MCF 10A (cell line): ENCODE data around the gene ATP8B3. TPM values are rescaled to one million over a fixed set of nuclear protein-coding genes. Genes with fewer than 3 reads are reported as not detected.

Experiments used
- BruUV-seq: library from RNA; stranded (reverse); fragments of 400-500 nt; replicated peaks from 2 replicates; lab custom pipeline; 2021; lab: Mats Ljungman, UMichigan
- CTCF ChIA-PET: fragments of 300-600 bp; sonication (Branson Sonifier 250); formaldehyde crosslinking; extraction: SDS; loops from one replicate; lab custom pipeline; 2021; ENCODE audit warnings: antibody characterized with exemption, inconsistent platforms; lab: Yijun Ruan, JAX
- POLR2A ChIA-PET: fragments of 300-600, 350-650 bp; sonication (Branson Sonifier 250); formaldehyde crosslinking; extraction: SDS; loops from one replicate; lab custom pipeline; 2020; ENCODE audit warnings: antibody characterized with exemption, inconsistent platforms; lab: Yijun Ruan, JAX
- DNase-seq: peaks from one replicate; pipeline ENCODE4 v3.0.0-alpha.2; 2018; ENCODE audit not compliant: unreplicated experiment
- H3K27ac Mint-ChIP-seq: one replicate; pipeline ENCODE4 v1.8.0; 2022; ENCODE audit warnings: mild to moderate bottlenecking, low read depth, mixed read lengths; ENCODE audit not compliant: unreplicated experiment
- H3K27me3 Mint-ChIP-seq: one replicate; pipeline ENCODE4 v1.8.0; 2022; ENCODE audit warnings: mixed read lengths; ENCODE audit not compliant: insufficient read depth, unreplicated experiment
- H3K36me3 Mint-ChIP-seq: one replicate; pipeline ENCODE4 v1.8.0; 2022; ENCODE audit warnings: mild to moderate bottlenecking, moderate library complexity, mixed read lengths; ENCODE audit not compliant: insufficient read depth, unreplicated experiment
- H3K4me1 Mint-ChIP-seq: one replicate; pipeline ENCODE4 v1.8.0; 2022; ENCODE audit warnings: mixed read lengths; ENCODE audit not compliant: insufficient read depth, unreplicated experiment
- H3K4me3 Mint-ChIP-seq: one replicate; pipeline ENCODE4 v1.8.0; 2022; ENCODE audit warnings: mild to moderate bottlenecking, moderate library complexity, mixed read lengths; ENCODE audit not compliant: unreplicated experiment
- H3K9me3 Mint-ChIP-seq: one replicate; pipeline ENCODE4 v1.8.0; 2022; ENCODE audit warnings: mixed read lengths; ENCODE audit not compliant: unreplicated experiment
- intact Hi-C: fragments of 100-400 bp; cut with micrococcal nuclease; formaldehyde crosslinking; loops from 2 replicates; pipeline ENCODE4 v1.14.1; 2022
- total RNA-seq: library from RNA; stranded (reverse); gene quantifications from 2 replicates; pipeline ENCODE4 v1.2.3, GENCODE V29; 2022
- TF ChIP-seq, protein P1 (sequence below): fragments of 200-600 bp; IDR thresholded peaks from one replicate; pipeline ENCODE4 v1.8.0; 2022; ENCODE audit warnings: antibody characterized with exemption, mild to moderate bottlenecking; ENCODE audit not compliant: unreplicated experiment

The ATP8B3 gene
- total RNA-seq, 1 experiment from 2014 or later = 9.3 TPM

DNA sequence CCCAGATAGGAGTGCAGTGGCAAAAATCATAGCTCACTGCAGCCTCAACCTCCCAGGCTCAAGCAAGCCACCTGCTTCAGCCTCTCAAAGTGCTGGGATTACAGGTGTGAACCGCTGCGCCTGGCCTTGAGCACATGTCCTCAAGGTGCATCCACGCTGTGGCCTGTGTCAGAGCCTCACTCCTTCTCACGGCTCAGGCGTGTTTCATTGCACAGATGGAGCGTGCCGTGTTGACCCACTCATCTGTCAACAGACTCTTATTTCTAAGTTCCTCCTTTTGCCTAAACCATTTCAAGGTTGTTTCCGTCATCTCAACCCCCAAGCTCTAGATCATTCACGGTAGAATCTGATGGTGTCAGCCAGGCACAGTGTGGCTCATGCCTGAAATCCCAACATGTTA is 28.2 kb downstream of the ATP8B3 start:
- no peak for DNase-seq
- intact Hi-C loops = no loop called here
- CTCF ChIA-PET = interaction anchor here (0.7 to 2.0 kb wide), 4 partner anchors 10 to 238 kb away, joined by 3 to 8 read pairs (median 4); no protein-coding TSS in a partner anchor
- Mint-ChIP-seq H3K4me3 (no peak overlapping the region), H3K27me3 (no peaks in the 10 kb centered on the region), H3K4me1 (peaks cover 5% of the 10 kb centered on the region), H3K9me3 (no peaks in the 10 kb centered on the region), H3K36me3 (no peaks in the 10 kb centered on the region), H3K27ac (no peak overlapping the region)
- TF ChIP-seq, protein P1, sequence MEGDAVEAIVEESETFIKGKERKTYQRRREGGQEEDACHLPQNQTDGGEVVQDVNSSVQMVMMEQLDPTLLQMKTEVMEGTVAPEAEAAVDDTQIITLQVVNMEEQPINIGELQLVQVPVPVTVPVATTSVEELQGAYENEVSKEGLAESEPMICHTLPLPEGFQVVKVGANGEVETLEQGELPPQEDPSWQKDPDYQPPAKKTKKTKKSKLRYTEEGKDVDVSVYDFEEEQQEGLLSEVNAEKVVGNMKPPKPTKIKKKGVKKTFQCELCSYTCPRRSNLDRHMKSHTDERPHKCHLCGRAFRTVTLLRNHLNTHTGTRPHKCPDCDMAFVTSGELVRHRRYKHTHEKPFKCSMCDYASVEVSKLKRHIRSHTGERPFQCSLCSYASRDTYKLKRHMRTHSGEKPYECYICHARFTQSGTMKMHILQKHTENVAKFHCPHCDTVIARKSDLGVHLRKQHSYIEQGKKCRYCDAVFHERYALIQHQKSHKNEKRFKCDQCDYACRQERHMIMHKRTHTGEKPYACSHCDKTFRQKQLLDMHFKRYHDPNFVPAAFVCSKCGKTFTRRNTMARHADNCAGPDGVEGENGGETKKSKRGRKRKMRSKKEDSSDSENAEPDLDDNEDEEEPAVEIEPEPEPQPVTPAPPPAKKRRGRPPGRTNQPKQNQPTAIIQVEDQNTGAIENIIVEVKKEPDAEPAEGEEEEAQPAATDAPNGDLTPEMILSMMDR = no peak
- no TSS peak for BruUV-seq
- POLR2A ChIA-PET = interaction anchor here (0.6 to 2.4 kb wide), 2 partner anchors 11 to 123 kb away, joined by 4 to 8 read pairs; no protein-coding TSS in a partner anchor

GRCh38 chr19:1783354-1783753 is 28.7 kb downstream of the ATP8B3 start:
- CTCF ChIA-PET = interaction anchor here (0.7 to 3.4 kb wide), 8 partner anchors 10 to 44 kb away, joined by 4 to 50 read pairs (median 10); no protein-coding TSS in a partner anchor
- Mint-ChIP-seq H3K27me3 (no peaks in the 10 kb centered on the region), H3K27ac (no peak overlapping the region), H3K4me3 (no peak overlapping the region), H3K9me3 (no peaks in the 10 kb centered on the region), H3K4me1 (peaks cover 5% of the 10 kb centered on the region), H3K36me3 (no peaks in the 10 kb centered on the region)
- POLR2A ChIA-PET = interaction anchor here (0.6 to 2.4 kb wide), 2 partner anchors 10 to 122 kb away, joined by 4 to 8 read pairs; no protein-coding TSS in a partner anchor
- TF ChIP-seq, protein P1 = no peak
- BruUV-seq = no TSS peak
- intact Hi-C loops = no loop called here
- no peak for DNase-seq

GRCh38 chr19:1782521-1782920 is 29.6 kb downstream of the ATP8B3 start:
- Mint-ChIP-seq H3K27ac (no peak overlapping the region), H3K4me1 (peaks cover 5% of the 10 kb centered on the region), H3K9me3 (no peaks in the 10 kb centered on the region), H3K27me3 (no peaks in the 10 kb centered on the region), H3K36me3 (no peaks in the 10 kb centered on the region), H3K4me3 (no peak overlapping the region)
- TF ChIP-seq, protein P1 = no peak
- no TSS peak for BruUV-seq
- no peak for DNase-seq
- CTCF ChIA-PET = interaction anchor here (0.9 to 3.4 kb wide), 11 partner anchors 10 to 119 kb away, joined by 3 to 50 read pairs (median 6); no protein-coding TSS in a partner anchor
- intact Hi-C loops = no loop called here
- POLR2A ChIA-PET = interaction anchor here (0.6 to 2.4 kb wide), 2 partner anchors 9 to 34 kb away, joined by 3 to 8 read pairs; no protein-coding TSS in a partner anchor

- no TSS peak for BruUV-seq
- no peaks in the 10 kb centered on the region for H3K9me3 Mint-ChIP-seq
- no peak for DNase-seq
- ChIA-PET CTCF (interaction anchor here (1.2 to 3.4 kb wide), 3 partner anchors 13 to 108 kb away, joined by 4 to 50 read pairs (median 18); no protein-coding TSS in a partner anchor), POLR2A (no interaction called here)
- TF ChIP-seq, protein P1 = no peak
- no peak overlapping the region for H3K27ac Mint-ChIP-seq
- peaks cover 5% of the 10 kb centered on the region for H3K4me1 Mint-ChIP-seq
- intact Hi-C loops = no loop called here
- no peaks in the 10 kb centered on the region for H3K36me3 Mint-ChIP-seq
- no peak overlapping the region for H3K4me3 Mint-ChIP-seq
- no peaks in the 10 kb centered on the region for H3K27me3 Mint-ChIP-seq
These were observed 31.7 kb downstream of the ATP8B3 start for GRCh38 chr19:1780272-1780958.
